Measurements from ENCODE around the gene SPDYE5.

DNA sequence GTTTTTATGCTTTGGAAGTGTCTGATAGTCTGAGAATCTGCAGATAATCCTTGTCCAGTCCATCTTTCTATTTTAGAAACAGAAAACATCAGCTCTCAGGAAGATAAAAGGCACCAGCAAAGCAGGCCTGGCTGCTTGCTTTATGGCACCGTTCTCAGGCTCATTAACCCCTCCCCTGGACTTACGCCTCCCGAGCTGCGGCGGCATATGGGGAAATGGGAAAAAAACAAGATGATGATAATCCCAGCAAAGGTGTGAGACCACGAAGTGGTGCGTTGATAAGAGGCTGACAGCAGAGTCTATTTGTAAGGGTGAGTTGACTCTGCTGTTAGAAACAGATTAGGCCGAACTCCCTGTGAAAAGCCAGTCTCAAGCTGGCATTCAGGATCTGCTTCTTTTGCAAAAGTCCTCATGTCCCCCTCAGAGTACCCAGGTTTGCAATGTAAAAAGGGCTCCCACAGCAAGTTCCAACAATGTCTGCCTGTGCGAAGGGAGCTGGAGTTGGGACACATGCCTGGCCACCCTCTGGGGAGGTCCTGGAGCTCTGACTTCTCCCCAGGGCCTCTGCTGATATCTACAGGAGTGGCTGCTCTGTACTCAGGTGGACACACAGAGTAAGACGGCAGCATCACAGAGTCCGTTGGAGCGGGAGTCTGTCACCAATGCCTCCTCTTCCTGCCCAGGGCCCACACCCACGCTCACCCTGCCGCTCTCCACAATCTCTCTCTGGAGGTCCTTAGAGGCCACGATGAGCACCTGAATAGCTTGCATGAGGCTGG is 54.3 kb downstream of the SPDYE5 start:
- TF ChIP-seq NFYA (IDR thresholded peaks at IDR 0.05; ENCODE audit: borderline replicate concordance, low read depth, low read length) (no peak), ZNF24 (IDR thresholded peaks at IDR 0.05) (no peak)
